HG03469 (cell line): Measurements from ENCODE around the gene STRAP.

Source experiments
- ATAC-seq: cut with Tn5 transposase; IDR thresholded peaks from one replicate; pipeline ENCODE4 v1.9.1; 2021; ENCODE audit warnings: mild to moderate bottlenecking, moderate library complexity, moderate number of reproducible peaks; ENCODE audit not compliant: unreplicated experiment

The STRAP gene, protein sequence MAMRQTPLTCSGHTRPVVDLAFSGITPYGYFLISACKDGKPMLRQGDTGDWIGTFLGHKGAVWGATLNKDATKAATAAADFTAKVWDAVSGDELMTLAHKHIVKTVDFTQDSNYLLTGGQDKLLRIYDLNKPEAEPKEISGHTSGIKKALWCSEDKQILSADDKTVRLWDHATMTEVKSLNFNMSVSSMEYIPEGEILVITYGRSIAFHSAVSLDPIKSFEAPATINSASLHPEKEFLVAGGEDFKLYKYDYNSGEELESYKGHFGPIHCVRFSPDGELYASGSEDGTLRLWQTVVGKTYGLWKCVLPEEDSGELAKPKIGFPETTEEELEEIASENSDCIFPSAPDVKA

DNA sequence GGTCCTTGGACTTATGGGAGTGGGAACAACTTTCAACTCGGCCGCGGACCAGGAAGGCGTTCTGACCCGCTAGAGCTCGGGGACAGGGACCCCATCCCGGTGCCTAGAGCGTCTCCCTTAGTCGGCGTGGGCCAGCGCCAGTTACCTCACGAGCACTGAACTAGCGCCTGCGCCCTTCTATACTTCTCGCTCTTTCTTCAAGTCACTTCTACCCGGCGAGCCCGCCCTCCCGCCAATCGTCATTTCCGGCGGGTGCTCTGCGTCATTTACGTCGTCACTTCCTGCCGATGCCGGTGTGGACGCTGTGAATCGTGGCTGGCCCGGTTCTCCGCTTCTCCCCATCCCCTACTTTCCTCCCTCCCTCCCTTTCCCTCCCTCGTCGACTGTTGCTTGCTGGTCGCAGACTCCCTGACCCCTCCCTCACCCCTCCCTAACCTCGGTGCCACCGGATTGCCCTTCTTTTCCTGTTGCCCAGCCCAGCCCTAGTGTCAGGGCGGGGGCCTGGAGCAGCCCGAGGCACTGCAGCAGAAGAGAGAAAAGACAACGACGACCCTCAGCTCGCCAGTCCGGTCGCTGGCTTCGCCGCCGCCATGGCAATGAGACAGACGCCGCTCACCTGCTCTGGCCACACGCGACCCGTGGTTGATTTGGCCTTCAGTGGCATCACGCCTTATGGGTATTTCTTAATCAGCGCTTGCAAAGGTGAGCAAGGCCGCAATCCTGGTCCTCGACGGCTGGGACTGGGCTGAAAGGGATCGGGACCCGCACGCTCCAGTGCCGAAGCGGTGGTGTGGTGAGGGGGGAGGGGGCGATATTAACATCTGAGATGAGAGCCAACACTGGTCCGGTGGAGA, at the start of gene STRAP:
Gene STRAP, plus strand, starts transcription at position 270 of the 854 bp plus-strand sequence. Its CDS starts 321 bp downstream, at position 591.
- peak; percentile 95 for ATAC-seq

DNA sequence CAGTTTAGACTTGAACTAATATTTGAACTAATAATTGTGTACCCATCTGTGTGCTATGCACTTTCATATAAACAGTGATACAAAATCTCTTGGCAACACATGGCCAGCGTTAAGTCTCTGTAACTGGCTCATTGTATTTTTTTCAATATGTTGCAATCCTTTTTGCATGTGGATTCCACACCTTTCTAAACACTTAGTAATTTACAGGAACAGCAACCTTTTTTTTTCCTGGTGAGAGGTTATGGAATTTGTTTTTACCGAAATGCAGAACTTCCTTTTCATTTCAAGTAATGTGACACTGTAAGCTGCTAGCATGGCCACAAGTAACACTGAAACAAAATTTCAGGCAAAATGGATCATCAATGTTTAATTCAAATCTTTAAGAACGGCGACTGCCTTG, 47.6 kb upstream of the STRAP start:
- ATAC-seq, result no peak

DNA sequence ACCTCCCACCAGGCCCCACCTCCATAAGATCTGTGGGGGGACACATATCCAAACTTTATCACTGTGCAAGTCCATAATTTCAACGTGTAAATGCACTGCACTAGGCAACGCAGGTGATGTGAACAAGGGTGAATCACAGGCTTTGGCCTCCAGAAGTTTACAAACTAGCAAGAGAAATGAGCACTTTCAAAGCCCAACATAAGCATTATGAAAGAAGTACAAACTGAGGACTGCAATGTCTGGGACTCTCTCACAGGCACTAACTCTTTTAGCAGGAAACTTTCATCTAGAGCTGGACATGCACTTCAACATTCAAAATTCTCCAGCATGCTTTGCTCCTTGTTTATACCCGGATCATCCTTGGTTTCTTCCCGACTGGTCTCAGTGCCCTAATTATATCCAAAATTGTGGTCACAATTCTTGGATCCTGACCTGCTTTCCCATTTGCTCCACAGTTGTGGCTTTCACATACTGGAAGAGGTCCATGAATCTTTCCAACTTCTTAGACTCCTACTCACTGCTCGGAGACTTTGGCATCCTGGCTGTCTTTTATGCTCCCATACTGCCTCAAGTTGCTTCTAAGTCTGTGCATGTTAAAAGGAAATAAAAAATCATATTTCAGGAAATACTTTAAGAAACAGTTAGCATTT, 44.9 kb upstream of the STRAP start:
- no peak for ATAC-seq

DNA sequence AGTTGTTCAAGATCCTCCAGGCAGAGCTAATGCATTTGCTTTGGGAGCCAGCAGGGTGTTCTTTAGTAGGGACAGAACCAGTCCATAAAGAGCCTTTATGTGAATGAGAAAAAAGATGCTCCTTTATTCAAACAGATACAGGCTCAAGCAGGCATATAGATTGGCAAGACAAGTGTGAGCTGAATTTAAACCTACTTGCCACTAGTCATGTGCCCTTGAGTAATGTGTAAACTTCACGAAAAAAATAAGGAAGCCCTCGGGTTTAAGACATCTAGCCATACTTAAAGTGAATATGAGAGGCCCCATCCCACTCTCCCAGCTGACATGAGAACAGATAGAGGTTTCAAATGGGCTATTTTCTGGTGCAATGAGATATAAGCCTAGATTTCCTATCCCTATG, 43.1 kb upstream of the STRAP start:
- no peak for ATAC-seq

DNA sequence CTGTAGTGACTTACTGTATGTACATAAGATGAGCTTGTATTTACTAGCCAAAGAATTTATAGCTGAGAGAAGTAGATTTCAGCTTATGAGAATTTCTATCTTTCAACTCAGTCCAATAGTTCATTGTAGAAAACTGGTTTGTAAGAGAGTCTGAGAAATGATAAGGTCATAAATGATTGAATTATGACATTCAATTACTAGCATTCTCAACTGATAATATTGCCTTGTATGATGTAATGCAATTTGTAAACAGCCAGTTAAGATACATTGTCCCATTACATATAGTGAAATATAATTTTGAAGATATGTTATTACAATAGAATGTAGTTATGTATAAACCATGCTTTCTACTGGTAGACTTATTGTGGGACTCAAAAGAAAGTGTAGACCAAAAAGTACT, 42.5 kb upstream of the STRAP start:
- no peak for ATAC-seq

DNA sequence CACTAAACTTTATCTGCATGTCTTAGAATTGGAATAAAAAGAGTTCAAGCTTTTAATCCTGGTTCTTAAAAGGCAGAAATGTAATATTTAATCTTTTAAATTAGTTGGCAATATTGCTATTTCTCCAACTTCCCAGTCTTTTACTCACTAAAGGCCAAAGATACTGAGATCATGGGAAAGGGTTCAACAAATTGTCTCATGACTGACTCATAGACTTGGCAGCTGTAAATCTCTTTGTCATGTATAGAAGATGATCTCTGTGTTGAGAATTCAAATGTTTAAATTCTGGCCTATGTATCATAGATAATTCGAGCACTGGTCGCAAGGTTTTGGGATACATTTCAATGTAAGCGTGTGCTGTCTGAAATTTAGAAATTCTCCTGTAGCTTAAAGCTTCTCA, 40.1 kb upstream of the STRAP start:
- ATAC-seq, result no peak

DNA sequence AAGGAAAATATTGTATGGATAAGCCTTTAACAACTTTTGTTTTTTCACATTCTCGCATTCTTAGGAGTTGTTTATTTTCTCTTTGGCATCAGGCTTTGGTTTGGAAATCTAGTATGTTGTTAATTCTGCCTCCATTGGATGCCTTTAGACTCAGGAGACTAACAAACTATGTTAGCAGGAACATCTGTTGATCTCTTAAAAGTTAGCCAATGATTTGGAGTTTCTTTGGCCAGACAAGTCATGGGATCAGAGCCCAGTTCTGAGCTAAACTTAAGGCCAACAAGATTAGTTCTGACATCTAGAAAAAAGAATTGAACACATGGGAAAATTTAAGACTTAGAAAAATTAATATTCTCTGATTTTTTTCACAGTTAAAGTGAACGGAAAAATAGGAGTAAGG, 35.3 kb upstream of the STRAP start:
- no peak for ATAC-seq

DNA sequence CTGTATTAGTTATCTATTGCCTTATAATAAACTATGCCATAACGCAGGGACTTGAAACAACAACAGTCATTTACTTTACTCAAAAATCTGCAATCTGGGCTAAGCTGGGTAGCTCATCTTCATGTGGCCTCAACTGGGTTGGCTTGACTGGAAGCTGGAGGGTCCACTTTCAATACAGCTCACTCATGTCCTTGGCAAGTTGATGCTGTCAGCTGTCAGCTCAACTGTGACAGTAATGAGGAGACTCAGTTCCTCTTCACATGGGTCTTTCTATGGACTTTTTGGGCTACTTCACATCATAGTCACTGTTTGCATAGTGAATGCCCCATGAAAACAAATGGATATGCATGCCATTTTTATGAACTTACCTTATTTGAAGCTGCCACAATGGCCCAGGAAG, 33.6 kb upstream of the STRAP start:
- ATAC-seq, result no peak

DNA sequence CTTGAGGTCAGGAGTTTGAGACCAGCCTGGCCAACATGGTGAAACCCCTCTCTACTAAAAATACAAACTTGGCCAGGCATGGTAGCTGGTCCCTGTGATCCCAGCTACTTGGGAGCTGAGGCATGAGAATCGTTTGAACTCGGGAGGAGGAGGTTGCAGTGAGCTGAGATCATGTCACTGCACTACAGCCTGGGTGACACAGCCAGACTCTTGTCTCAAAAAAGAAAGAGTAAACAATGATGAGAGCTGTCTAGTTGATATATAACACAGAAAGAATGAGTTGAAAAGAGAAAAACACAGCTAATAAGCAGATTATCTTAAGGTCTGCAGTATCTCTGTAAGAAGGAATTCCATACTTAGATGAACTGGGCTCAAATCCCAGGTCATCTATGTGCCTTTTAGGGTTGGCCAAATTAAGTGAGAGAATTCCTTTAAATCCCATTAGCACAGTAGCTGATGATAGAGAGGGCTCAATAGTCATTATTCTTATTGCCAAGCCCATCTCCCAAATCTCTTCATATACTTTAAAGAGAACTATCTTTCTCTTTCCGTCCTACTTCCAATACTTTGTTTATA, 31.1 kb upstream of the STRAP start:
- ATAC-seq, result no peak

DNA sequence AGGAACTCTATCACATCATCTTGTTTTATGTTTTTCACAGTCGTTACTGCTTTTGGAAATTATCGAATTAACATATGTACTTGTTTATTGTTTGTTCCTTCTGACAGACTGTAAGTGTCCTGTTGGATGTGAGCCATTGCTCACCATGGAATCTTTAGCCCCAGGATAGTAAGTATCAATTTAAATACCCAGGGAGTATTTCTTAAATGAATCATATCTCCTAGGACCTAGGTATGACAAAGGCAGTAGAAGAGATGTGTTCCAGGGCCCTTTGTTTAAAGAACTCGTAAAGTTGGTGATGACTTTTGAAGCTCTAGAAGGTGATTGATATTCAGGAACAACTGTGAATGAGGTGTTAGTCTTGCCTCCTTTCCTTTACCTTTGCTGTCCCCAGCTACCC, 30.3 kb upstream of the STRAP start:
- no peak for ATAC-seq

DNA sequence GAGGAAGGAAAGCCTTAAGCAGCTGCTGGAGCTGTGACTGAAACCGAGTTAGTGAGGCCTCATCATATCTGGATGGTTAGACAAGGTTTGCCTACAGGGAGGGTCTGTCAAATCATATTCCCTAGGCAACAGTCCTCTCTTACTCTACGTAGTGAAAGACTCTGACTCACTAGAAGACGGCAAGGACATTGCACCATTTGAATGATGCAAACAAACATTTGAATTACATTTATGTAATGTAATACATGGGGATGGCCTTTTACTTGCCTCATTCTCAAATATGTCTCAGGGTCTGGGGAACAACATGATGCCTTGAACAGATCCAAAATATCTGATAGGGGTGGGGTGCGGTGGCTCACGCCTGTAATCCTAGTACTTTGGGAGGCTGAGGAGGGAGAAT, 29.8 kb upstream of the STRAP start:
- ATAC-seq, result no peak

DNA sequence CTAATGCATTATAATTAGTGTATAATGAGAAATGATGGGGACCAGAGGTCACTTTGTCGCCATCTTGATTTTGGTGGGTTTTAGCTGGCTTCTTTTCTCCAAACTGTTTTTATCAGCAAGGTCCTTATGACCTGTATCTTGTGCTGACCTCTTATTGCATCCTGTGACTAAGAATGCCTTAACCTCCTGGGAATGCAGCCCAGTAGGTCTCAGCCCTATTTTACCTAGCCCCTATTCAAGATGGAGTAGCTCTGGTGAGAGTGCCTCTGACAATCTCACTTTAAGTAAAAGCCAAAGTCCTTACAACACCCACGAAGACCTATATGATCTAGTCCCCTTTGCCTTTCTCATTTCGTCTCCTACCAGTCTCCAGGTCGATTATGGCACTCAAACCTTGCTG, 28.3 kb upstream of the STRAP start:
- no peak for ATAC-seq

DNA sequence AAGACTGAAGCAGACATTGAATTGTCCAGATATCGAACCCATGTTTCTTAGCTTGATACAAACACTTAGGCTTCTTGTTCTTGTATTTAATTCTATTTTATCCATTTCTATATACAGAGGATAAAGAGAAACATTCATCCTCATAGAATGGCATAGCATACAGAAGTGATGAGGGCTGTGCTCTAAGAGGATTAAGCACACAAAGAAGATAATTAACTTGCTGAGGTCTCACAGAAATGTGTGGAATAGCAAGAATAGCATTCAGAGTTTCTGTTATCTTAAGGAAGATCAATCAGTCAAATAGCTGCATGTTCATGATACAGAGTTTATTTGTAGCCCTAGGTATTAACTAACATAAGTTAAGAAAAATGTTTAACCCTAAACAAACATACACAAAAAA, 27.3 kb upstream of the STRAP start:
- no peak for ATAC-seq

DNA sequence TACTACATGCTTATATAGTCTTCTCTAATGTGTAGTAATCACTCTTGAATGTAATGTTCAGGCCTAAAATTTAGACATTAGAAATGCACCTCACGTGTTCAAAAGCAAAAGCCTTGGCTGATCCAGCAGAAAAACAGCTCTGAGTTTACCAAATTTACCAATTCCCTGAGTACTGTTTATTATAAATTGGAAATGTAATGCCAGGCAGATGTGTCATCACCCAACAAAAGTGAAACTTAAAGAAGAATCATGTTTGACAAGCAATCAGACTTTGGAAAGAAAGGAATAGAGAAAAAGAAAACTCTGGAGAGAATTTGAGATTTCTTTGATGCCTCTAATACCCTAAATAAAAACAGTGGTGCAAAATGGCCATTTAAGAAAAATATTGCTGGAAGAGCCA, 26.5 kb upstream of the STRAP start:
- no peak for ATAC-seq

DNA sequence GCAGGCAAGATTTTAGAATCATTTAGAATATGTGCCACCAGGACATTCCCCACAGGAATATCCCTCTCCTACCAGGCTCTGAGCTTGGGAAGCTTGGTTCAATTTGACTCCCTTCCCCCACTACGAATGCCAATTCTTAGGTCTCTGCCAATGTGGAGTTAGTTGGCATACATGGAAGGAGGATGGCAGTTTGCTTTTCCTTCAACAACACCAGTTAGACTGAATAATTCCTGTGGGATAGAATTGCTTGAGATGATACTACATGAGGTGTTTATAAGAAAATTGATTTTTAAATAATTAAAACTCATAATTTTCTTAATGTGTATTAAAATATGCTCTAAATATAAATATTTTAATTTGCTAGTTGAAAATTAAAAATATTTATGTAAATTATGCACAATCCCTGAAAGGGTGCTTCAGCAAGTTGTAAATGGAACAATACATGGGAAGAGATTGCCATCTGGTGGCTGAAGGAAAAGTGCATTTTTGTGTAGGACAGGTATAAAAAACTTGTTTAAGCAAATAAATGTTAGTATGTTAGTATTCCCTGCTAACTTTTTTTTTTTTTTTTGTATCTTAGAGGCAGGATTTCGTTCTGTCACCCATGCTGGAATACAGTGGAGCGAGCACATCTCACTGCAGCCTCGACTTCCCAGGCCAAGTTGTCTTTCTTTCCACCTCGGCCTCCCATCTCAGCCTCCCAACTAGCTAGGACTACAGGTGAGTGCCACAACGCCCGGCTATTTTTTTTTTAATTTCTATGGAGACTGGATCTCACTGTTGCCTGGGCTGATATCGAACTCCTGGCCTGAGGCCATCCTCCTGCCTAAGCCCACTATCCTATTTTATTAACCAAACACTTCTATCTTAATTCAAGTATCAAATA, 25.8 kb upstream of the STRAP start:
- ATAC-seq, result no peak

DNA sequence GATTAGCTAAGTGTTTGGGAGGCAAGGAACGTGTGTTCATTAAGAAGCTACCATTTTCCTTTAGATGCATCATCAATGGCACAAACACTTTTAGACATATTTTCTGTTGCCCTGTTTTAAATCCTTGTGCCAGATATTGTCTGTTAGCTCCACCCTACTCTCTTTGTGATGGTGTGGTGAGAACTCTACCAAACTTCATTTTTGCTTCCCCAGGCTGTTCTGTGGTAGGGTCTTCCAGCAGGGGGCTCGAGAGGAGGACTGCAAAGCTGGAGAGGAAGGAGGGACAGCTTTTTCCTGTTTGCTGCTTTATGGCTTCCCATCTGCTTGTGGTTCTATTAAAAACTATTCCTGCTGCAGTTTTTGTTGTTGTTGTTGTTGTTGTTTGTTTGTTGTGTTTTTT, 23.8 kb upstream of the STRAP start:
- ATAC-seq, result no peak

DNA sequence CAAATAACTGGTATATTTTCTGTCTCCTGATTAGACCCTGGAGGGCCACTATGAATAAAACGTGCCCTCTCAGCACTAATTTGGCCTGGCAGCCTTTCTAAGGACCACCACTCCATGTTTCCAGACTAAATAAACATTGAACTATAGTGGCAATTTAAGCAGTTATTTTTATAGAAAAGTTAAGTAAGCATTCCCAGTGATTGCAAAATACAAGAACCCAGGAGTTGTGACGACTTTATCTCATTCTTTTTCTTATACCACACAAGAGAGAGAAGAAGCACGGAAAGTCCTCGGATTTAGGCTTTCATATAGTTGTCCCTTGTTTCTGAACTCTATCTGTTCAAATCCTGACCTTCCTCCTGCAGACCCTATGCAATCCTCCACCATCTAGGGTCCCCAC, 23.1 kb upstream of the STRAP start:
- ATAC-seq, result no peak

DNA sequence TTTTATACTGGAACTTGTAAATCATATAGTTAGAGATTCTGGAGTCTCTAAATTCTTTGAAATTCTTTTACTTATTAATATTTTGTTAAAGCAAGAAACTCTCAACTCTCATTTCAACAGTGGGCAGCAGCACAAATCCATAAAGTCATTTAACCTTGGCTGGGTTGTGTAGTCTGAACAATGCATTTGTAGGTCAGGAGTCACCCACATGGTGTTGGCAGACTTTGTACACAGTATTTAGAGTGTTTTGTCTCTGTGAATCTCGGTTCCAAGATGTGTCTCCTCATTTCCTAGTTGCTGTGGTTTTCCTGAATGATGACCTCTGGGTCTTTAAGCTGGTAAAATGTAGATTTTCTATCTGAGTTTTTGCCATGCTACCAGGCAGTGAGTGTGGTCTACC, 20.8 kb upstream of the STRAP start:
- ATAC-seq, result no peak

DNA sequence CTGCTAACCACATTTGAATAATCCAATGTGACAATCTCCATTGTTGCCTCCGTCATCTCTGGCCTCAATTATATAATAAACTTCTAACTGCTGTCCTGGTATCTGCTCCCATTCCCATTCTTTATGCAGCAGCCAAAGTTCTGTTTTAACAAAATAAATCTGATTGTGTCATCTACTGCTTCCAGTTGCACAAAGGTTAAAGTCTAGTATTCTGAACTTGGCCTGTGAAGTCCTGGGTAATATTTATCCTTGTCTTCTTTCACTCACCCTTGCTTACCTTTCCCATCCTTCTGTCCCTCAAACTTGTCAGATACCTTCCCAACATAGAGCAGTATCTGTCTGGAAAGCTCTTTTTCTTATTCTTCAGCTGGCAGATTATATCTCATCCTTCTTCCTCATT, 19.3 kb upstream of the STRAP start:
- ATAC-seq, result no peak

DNA sequence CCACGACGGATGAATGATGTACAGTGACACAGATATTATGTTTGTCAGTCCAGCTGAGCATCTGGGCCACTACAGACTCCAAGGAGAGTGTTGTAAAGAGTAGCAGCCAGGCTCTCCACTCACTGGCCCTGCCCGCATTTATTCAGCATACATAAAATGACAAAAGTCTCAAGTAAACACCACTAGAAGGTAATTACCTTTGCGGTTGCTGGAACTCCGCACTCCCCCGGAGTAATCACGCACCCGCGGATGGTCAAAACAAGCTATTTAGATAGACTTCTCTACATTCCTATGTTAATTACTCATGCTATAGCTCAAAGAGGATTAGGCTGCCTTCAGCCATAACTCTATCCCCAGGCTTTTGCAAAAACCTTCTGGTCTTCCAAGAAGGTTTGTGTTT, 18.8 kb upstream of the STRAP start:
- ATAC-seq, result no peak
